Spleen (tissue), 11 donors: ENCODE data around the gene DLEC1. TPM values are rescaled to one million over a fixed set of nuclear protein-coding genes. Genes with fewer than 3 reads are reported as not detected.

Experiments used
- DNase-seq: peaks from one replicate; pipeline ENCODE4 v3.0.0-alpha.2; 2020
- H3K27ac ChIP-seq, 8 donors: fragments of 200-600 bp; sonication (generic) in 7 of 8; 1 replicate in 4 of 8; 2 replicates in 4 of 8; pipeline versions ENCODE4 v1.5.0 to v1.8.0; 2016 to 2021; ENCODE audit warnings: inconsistent platforms in 4 of 8, mild to moderate bottlenecking in 4 of 8, moderate library complexity in 1 of 8
- H3K27me3 ChIP-seq, 7 donors: fragments of 200-600 bp; sonication (generic) in 6 of 7; replicated peaks in 1 of 7; 1 replicate in 4 of 7; 2 replicates in 3 of 7; pipeline versions ENCODE4 v1.5.0 to v1.8.0; 2016 to 2021; ENCODE audit warnings: inconsistent platforms in 3 of 7, mild to moderate bottlenecking in 1 of 7
- H3K36me3 ChIP-seq, 6 donors: fragments of 200-600 bp; sonication (generic) in 5 of 6; 1 replicate in 4 of 6; 2 replicates in 2 of 6; pipeline versions ENCODE4 v1.5.0 to v1.8.0; 2016 to 2021; ENCODE audit warnings: inconsistent platforms in 2 of 6
- H3K4me1 ChIP-seq, 6 donors: fragments of 200-600 bp; sonication (generic) in 5 of 6; 1 replicate in 3 of 6; 2 replicates in 3 of 6; pipeline versions ENCODE4 v1.5.0 to v1.8.0; 2016 to 2021; ENCODE audit warnings: inconsistent platforms in 3 of 6
- H3K4me3 ChIP-seq, 8 donors: fragments of 200-600 bp; sonication (generic) in 7 of 8; 1 replicate in 4 of 8; 2 replicates in 4 of 8; pipeline versions ENCODE4 v1.5.0 to v1.8.0; 2016 to 2021; ENCODE audit warnings: inconsistent platforms in 4 of 8, mild to moderate bottlenecking in 4 of 8, moderate library complexity in 2 of 8
- H3K9me3 ChIP-seq, 8 donors: fragments of 200-600 bp; sonication (generic) in 7 of 8; 1 replicate in 4 of 8; 2 replicates in 4 of 8; pipeline versions ENCODE4 v1.5.0 to v1.8.0; 2016 to 2021; ENCODE audit warnings: inconsistent platforms in 4 of 8
- CTCF ChIP-seq, 11 experiments: fragments of 200-600 bp in 7 of 11; fragments of 450-650 bp in 4 of 11; sonication (generic) in 4 of 11; IDR thresholded peaks in 8 of 11; conservative IDR thresholded peaks in 3 of 11; 1 replicate in 7 of 11; 2 replicates in 4 of 11; pipeline versions ENCODE4 v1.4.0 to v1.8.0; 2016 to 2021; ENCODE audit warnings: antibody characterized with exemption in 11 of 11, inconsistent platforms in 4 of 11, mild to moderate bottlenecking in 1 of 11
- POLR2A ChIP-seq, 3 donors: fragments of 450-650 bp; IDR thresholded peaks; one replicate each; pipeline ENCODE4 v1.5.1; 2017; ENCODE audit warnings: antibody characterized with exemption in 3 of 3, mild to moderate bottlenecking in 1 of 3
- POLR2AphosphoS5 ChIP-seq, 3 donors: sonication (generic); formaldehyde crosslinking; IDR thresholded peaks; one replicate each; pipeline ENCODE4 v1.5.1; 2017; ENCODE audit warnings: antibody characterized with exemption in 3 of 3
- WGBS, 5 donors: extraction: QIAGEN DNeasy Blood & Tissue Kit in 3 of 5; methylation state at CpG; one replicate each; pipeline versions ENCODE4 v1.1.5 to v1.1.7; 2013 to 2018; 5-methylcytosine and 5-hydroxymethylcytosine counted together
- intact Hi-C: fragments of 100-400 bp; cut with DNase I; formaldehyde crosslinking; loops from one replicate; pipeline ENCODE4 v1.15.0; 2023; ENCODE audit warnings: low total_unique reads
- polyA plus RNA-seq, 3 donors: library from polyadenylated mRNA; stranded (reverse); fragments of 200-250 nt; gene quantifications; one replicate each; pipeline ENCODE4 v1.2.1, GENCODE V29; 2013
- total RNA-seq, 7 donors: library from RNA; depleted of rRNA in 3 of 7; stranded (reverse); fragments of >200 nt in 3 of 7; fragmentation: NEBNext Ultra II Directional in 4 of 7; extraction: Animal tissue kit (Norgen Biotek cat#: 25700) in 4 of 7; gene quantifications; one replicate each; pipeline versions ENCODE4 v1.1.0 to v1.2.1, GENCODE V29; 2016 to 2021
- donor health status: healthy with polysubstance abuse.
- donor health status: DM: no; HTN: no; CAD: no; lungs with moderate emphysema.
- donor health status: DM: no; HTN: no; CAD: no.
- donor health status: Bipolar disorder and iron deficiency.
- donor health status: healthy.
- donor health status: DM: no; HTN: no; CAD: no.
- donor health status: DM: yes; HTN: yes; CAD: no.

DLEC1 gene
- total and polyA plus RNA-seq, 10 donors, result 0.36 to 2.3 (median 0.88) TPM

GRCh38 chr3:38146504-38146903, 107.5 kb downstream of the DLEC1 start:
- Histone ChIP-seq H3K4me3 (no peak overlapping the region), H3K27ac (peak overlapping the region in 4 of 8 donors; percentile 75 to 87 (median 84)), H3K36me3 (peaks cover 0 to 16% (median 14%) of the 10 kb centered on the region in 6 donors), H3K9me3 (peaks cover 5 to 25% (median 19%) of the 10 kb centered on the region in 8 donors), H3K27me3 (no peaks in the 10 kb centered on the region), H3K4me1 (peaks cover 0 to 68% (median 26%) of the 10 kb centered on the region in 6 donors)
- TF ChIP-seq POLR2A (IDR thresholded peaks at IDR 0.05) (no peak), CTCF (IDR thresholded peaks at IDR 0.05 in 8 of 11, conservative IDR thresholded peaks at IDR 0.05 in 3 of 11) (no peak), POLR2AphosphoS5 (IDR thresholded peaks at IDR 0.05) (no peak)
- DNase-seq, result no peak
- 88 to 95% (median 94%) methylated on average over 2 of the region's 2 CpGs for WGBS, 5 donors
- intact Hi-C loops, result loop anchor here (10.0 kb wide), 1 partner anchor 98 kb away; no protein-coding TSS in a partner anchor

GRCh38 chr3:38147421-38147820, 108.4 kb downstream of the DLEC1 start:
- DNase-seq, result no peak
- no peak for TF ChIP-seq CTCF (IDR thresholded peaks at IDR 0.05 in 8 of 11, conservative IDR thresholded peaks at IDR 0.05 in 3 of 11)
- no peak for TF ChIP-seq POLR2A (IDR thresholded peaks at IDR 0.05)
- TF ChIP-seq POLR2AphosphoS5 (IDR thresholded peaks at IDR 0.05), result no peak
- Histone ChIP-seq H3K27ac (peak overlapping the region; percentile 13 to 87 (median 77)), H3K9me3 (peaks cover 5 to 25% (median 19%) of the 10 kb centered on the region in 8 donors), H3K27me3 (no peaks in the 10 kb centered on the region), H3K36me3 (peaks cover 0 to 7% (median 4%) of the 10 kb centered on the region in 6 donors), H3K4me3 (peak overlapping the region in 1 of 8 donors; percentile 30), H3K4me1 (peaks cover 0 to 67% (median 25%) of the 10 kb centered on the region in 6 donors)
- intact Hi-C loops, result loop anchor here (10.0 kb wide), 1 partner anchor 97 kb away; no protein-coding TSS in a partner anchor
- 43 to 74% (median 73%) methylated on average over 3 of the region's 3 CpGs for WGBS, 5 donors

GRCh38 chr3:38148311-38148882, 109.4 kb downstream of the DLEC1 start:
- WGBS, 5 donors, result 28 to 59% (median 38%) methylated on average over 5 of the region's 5 CpGs
- H3K4me1 ChIP-seq, result peaks cover 0 to 60% (median 25%) of the 10 kb centered on the region in 6 donors
- peak overlapping the region; percentile 13 to 87 (median 77) for H3K27ac ChIP-seq
- no peak for TF ChIP-seq CTCF (IDR thresholded peaks at IDR 0.05 in 8 of 11, conservative IDR thresholded peaks at IDR 0.05 in 3 of 11)
- TF ChIP-seq POLR2AphosphoS5 (IDR thresholded peaks at IDR 0.05), result no peak
- TF ChIP-seq POLR2A (IDR thresholded peaks at IDR 0.05), result no peak
- H3K27me3 ChIP-seq, result no peaks in the 10 kb centered on the region
- H3K9me3 ChIP-seq, result peaks cover 5 to 25% (median 19%) of the 10 kb centered on the region in 8 donors
- intact Hi-C loops, result loop anchor here (10.0 kb wide), 1 partner anchor 96 kb away; no protein-coding TSS in a partner anchor
- DNase-seq, result no peak
- no peaks in the 10 kb centered on the region for H3K36me3 ChIP-seq
- no peak overlapping the region for H3K4me3 ChIP-seq

GRCh38 chr3:38149708-38150107, 110.7 kb downstream of the DLEC1 start:
- no peaks in the 10 kb centered on the region for H3K36me3 ChIP-seq
- intact Hi-C loops, result loop anchor here (10.0 kb wide), 1 partner anchor 95 kb away; no protein-coding TSS in a partner anchor
- H3K9me3 ChIP-seq, result peaks cover 5 to 25% (median 19%) of the 10 kb centered on the region in 8 donors
- peaks cover 0 to 55% (median 25%) of the 10 kb centered on the region in 6 donors for H3K4me1 ChIP-seq
- TF ChIP-seq POLR2A (IDR thresholded peaks at IDR 0.05) (no peak), POLR2AphosphoS5 (IDR thresholded peaks at IDR 0.05) (no peak), CTCF (IDR thresholded peaks at IDR 0.05 in 8 of 11, conservative IDR thresholded peaks at IDR 0.05 in 3 of 11) (no peak)
- no peak overlapping the region for H3K4me3 ChIP-seq
- H3K27ac ChIP-seq, result peak overlapping the region; percentile 28 to 87 (median 76)
- WGBS, 5 donors, result 17 to 42% (median 27%) methylated on average over 3 of the region's 3 CpGs
- H3K27me3 ChIP-seq, result no peaks in the 10 kb centered on the region
- no peak for DNase-seq
